GM21526 (cell line): ENCODE measurements around the gene CYP1A1.

ENCODE experiments used
- ATAC-seq: cut with Tn5 transposase; IDR thresholded peaks from one replicate; pipeline ENCODE4 v1.9.1; 2021; ENCODE audit warnings: moderate library complexity; ENCODE audit not compliant: unreplicated experiment, low FRiP score

Gene CYP1A1

GRCh38 chr15:74696808-74697207, 28.5 kb downstream of the CYP1A1 start:
- ATAC-seq, result no peak

- no peak for ATAC-seq
Measured at GRCh38 chr15:74696398-74696729, 29.0 kb downstream of the CYP1A1 start.

- peak; percentile 77 for ATAC-seq
Measured at GRCh38 chr15:74695597-74696397, 29.5 kb downstream of the CYP1A1 start, which contains the start of gene EDC3. EDC3 (minus strand) TSS chr15:74696024; CDS start chr15:74675124, 20,900 bp downstream.

- no peak for ATAC-seq
Measured at GRCh38 chr15:74692327-74692726, 33.0 kb downstream of the CYP1A1 start.

DNA sequence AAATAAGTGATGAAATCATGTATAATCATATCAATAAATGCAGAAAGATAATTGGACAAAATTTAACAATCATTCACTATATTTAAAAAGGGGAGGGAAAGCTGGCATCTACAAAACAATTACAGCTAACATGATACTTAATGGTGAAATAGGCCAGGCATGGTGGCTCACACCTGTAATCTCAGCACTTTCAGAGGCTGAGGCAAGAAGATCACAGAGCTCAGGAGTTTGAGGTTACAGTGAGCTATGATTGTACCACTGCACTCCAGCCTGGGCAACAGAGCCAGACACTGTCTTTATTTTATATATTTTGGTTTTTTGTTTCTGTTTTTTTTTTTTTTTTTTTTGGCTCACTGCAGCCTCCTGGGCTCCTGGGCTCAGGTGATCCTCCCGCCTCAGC, 41.6 kb downstream of the CYP1A1 start:
- ATAC-seq, result no peak

GRCh38 chr15:74682954-74683353, 42.4 kb downstream of the CYP1A1 start:
- ATAC-seq, result no peak

DNA sequence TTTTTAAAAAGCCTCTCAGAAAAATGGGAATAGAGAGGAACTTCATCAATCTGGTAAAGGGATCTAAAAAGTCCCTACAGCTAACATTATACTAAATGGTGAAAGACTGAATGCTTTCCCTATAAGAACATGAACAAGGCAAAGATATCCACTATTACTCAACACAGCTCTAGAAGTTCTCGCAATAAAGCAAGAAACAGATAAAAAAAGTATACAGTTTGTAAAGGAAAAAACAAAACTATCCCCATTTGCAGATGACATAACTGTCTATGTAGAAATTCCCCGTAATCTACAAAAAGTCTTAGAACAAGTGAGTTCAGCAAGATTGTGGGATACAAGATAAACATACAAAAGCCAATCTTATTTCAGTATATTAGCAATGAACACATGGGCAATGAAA, 44.9 kb downstream of the CYP1A1 start:
- ATAC-seq, result no peak

- ATAC-seq, result no peak
Measured at GRCh38 chr15:74676801-74677200, 48.5 kb downstream of the CYP1A1 start.

- no peak for ATAC-seq
Measured at GRCh38 chr15:74674161-74674560, 51.2 kb downstream of the CYP1A1 start.

DNA sequence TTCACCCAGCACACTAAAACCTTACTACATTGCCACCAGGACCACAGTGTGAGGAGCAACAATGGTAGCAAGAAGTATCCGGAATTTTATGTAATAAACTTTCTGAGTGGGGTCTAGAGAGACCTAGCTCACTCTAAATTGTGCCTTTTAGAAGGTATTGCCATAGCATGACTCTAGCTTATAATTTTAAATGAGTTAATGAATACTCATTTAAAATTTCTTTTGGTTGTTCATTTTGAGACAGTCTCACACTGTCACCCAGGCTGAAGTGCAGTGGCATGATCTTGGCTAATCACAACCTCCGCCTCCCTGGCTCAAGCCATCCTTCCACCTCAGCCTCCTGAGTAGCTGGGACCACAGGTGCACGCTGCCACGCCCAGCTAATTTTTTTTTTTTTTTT, 55.7 kb downstream of the CYP1A1 start:
- no peak for ATAC-seq
